GM19023 (cell line): ENCODE measurements around the gene ETFA.

Source experiments
- ATAC-seq: cut with Tn5 transposase; IDR thresholded peaks from one replicate; pipeline ENCODE4 v1.9.1; 2021; ENCODE audit warnings: mild to moderate bottlenecking, moderate library complexity; ENCODE audit not compliant: unreplicated experiment

ETFA gene

GRCh38 chr15:76199106-76200082 is 111.9 kb downstream of the ETFA start:
- no peak for ATAC-seq

GRCh38 chr15:76198456-76199105 is 112.7 kb downstream of the ETFA start:
- ATAC-seq, result no peak

GRCh38 chr15:76197703-76198455 is 113.4 kb downstream of the ETFA start:
- ATAC-seq, result no peak

GRCh38 chr15:76196269-76197231 is 114.7 kb downstream of the ETFA start:
- ATAC-seq, result no peak

GRCh38 chr15:76195506-76196268 is 115.6 kb downstream of the ETFA start:
- ATAC-seq, result no peak

GRCh38 chr15:76193934-76194333 is 117.3 kb downstream of the ETFA start:
- no peak for ATAC-seq

- ATAC-seq, result no peak
These were observed 118.6 kb downstream of the ETFA start for GRCh38 chr15:76192715-76193114.

GRCh38 chr15:76191539-76192244 is 119.6 kb downstream of the ETFA start:
- ATAC-seq, result no peak

- ATAC-seq, result peak; percentile 84
These were observed 120.3 kb downstream of the ETFA start for GRCh38 chr15:76190751-76191538.

- ATAC-seq, result no peak
These were observed 121.2 kb downstream of the ETFA start for GRCh38 chr15:76190070-76190564.

GRCh38 chr15:76189106-76189505 is 122.2 kb downstream of the ETFA start:
- no peak for ATAC-seq

GRCh38 chr15:76187163-76187562 is 124.1 kb downstream of the ETFA start:
- no peak for ATAC-seq

GRCh38 chr15:76185716-76186115 is 125.6 kb downstream of the ETFA start:
- no peak for ATAC-seq

- no peak for ATAC-seq
These were observed 126.6 kb downstream of the ETFA start for GRCh38 chr15:76184650-76185035.

GRCh38 chr15:76183930-76184649 is 127.2 kb downstream of the ETFA start:
- ATAC-seq, result no peak

- peak; percentile 88 for ATAC-seq
These were observed 129.6 kb downstream of the ETFA start for GRCh38 chr15:76181705-76182107.

- ATAC-seq, result no peak
These were observed 130.9 kb downstream of the ETFA start for GRCh38 chr15:76180321-76180720.
